GM18867 (cell line): Measurements from ENCODE around the gene PIK3IP1.
"Not testable (repeated sequence)": the region's sequence is repeated elsewhere in the genome, so short reads cannot be mapped to it uniquely, and the experiment has no call there.

Experiments used
- ATAC-seq: cut with Tn5 transposase; IDR thresholded peaks from one replicate; pipeline ENCODE4 v1.9.1; 2021; ENCODE audit warnings: mild to moderate bottlenecking, moderate library complexity; ENCODE audit not compliant: unreplicated experiment

Gene PIK3IP1

DNA sequence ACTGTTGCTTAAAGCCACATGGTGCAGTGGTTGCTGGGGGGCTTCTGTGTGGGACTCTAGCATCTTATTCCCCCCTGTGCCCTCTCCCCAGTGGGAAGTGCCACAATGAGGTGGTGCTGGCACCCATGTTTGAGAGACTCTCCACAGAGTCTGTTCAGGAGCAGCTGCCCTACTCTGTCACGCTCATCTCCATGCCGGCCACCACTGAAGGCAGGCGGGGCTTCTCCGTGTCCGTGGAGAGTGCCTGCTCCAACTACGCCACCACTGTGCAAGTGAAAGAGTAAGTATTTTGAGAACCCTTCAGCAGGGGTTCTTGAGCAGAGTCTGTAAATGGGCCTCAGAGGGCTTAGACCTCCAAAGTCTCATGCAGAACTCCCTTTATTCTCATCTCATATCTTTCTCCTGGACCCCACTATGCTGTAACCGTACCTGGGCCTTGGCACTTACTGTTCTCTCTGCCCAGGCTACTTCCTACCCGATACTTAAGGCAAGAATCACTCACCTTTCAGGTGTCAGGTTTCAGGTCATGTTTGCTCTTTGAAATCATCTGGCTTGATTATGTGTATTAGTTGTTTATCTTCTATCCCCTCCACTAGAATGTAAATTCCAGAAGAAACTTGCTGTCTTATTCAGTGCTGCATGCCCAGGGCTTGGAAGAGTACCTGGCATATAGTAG lies 32.4 kb downstream of the PIK3IP1 start:
- no peak for ATAC-seq

DNA sequence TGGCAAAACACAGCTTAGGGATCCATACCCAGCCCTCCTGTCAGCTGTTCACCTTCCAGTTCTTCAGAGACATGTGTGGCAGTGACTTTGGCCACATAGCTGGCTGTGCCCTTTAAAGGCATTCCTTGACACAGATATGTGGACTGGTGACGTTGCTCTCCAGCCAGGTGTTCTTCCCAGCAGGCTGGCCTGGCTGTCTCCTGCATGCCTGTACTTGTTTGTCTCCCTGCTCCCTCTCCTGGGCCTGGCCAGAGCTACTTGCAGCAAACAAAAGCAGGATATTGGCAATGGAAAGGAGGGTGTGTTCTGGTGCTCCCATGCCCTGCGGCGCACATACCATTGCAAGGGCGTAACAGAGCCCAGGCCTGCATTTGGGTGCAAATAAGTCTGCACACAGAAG lies 38.3 kb downstream of the PIK3IP1 start:
- ATAC-seq, result no peak

- no peak for ATAC-seq
Observed at GRCh38 chr22:31250740-31251600, 41.3 kb downstream of the PIK3IP1 start.

- no peak for ATAC-seq
Observed at GRCh38 chr22:31248965-31249958, 43.0 kb downstream of the PIK3IP1 start.

DNA sequence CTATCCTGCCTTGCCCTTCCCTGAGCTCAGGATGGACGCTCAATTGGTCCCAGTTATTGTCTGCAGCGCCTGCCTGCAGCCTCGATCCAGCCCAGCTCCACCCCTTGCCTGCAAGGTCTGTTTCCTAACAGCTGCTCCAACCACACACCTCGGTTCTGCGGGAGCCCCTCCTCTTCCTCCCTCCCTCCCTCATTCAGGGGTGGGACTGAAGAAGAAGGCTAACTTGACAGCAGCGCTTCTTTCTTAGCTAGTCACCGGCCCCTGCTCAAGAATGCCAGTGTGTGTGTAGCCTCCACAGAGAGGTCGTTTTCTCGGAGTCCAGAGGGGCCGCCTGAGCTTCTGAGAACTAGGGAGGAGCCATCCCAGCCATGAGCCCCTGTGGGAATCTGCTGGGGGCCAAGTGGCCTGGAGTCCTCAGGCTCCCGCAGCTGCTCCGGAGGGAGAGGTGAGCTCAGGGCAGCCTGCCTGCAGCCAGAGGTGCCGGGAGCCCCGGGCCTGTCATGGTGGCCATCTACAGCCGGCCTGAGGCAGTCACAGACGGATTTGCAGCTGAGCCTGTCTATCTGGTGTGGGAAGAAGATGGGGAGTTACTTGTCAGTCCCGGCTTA lies 44.0 kb downstream of the PIK3IP1 start:
- ATAC-seq, result no peak

GRCh38 chr22:31247726-31248125 lies 44.6 kb downstream of the PIK3IP1 start:
- no peak for ATAC-seq

DNA sequence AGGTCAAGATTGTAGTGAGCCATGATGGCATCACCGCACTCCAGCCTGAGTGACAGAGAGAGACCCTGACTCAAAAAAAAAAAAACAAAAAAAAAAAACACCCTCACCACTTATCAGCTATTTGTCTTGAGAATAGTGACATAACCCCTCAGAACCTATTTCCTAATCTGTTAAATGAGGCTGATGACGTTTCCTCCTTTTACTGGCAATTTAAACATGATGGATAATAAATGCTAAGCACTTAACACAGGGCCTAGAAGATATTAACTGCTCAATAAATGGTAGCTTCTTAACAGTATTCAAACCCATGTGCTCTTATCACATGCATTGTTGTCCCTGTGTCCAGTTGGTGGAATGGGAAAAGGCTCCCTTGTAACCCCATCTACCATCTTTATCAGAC lies 45.6 kb downstream of the PIK3IP1 start:
- ATAC-seq, result no peak

GRCh38 chr22:31245998-31246397 lies 46.3 kb downstream of the PIK3IP1 start:
- not testable (repeated sequence) for ATAC-seq

GRCh38 chr22:31244943-31245451 lies 47.3 kb downstream of the PIK3IP1 start:
- no peak for ATAC-seq

- ATAC-seq, result no peak
Observed at GRCh38 chr22:31244046-31244942, 48.0 kb downstream of the PIK3IP1 start.

GRCh38 chr22:31243339-31244045 lies 48.8 kb downstream of the PIK3IP1 start:
- ATAC-seq, result no peak

DNA sequence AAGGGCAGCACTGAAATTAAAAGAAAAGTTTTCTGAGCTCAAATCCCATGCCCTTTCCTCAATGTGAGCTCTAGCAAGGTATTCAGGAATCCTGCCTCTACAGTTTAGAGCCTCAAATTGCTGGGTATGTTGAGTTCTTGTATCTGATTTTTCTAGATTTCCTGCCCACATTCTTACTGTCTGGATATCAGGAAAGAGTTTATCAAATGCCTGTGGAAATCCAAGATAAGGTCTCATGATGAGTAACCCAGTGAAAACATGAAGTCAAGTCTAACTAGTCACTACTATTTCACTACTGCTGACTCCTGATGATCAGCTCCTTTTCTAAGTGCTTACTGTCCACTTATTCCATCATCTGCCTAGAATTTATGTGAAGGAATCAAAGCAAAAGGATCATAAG lies 50.4 kb downstream of the PIK3IP1 start:
- no peak for ATAC-seq

DNA sequence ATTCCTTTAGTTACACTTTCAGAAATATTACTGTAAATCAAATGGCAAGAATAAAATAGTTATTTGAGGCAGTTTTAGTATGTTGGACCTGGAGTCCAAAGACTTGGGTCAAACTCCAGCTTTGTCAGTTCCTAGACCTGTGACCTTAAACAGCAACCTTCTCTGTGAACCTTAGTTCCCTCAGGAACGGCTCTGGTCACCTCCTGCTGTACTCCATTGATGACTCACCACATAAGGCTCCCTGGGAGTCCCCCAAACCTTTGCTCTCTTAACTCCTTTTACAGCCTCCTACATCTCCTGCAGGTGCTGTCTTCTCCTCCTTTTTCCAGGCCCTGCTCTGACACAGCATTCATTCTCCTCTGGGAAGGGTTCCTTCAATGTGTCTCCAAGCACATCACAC lies 51.1 kb downstream of the PIK3IP1 start:
- no peak for ATAC-seq

GRCh38 chr22:31239771-31240370 lies 52.4 kb downstream of the PIK3IP1 start:
- ATAC-seq, result no peak

DNA sequence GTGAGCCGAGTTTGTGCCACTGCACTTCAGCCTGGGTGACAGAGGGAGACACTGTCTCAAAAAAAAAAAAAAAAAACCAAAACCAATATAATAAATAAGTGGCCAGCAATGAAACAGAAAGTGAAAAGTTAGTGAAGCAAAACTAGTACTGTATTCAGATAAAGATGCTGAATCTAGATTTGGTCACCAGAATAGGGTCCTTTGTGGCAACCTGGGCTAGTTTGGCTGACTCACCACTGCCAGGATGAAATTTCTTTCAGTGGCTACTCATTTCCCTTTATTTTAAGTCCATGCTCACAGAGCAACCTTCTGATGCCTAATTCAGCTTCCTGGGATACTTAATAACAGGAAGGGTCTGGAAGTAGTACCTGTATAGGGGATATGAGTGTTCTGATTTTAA lies 54.2 kb downstream of the PIK3IP1 start:
- peak; percentile 62 for ATAC-seq

DNA sequence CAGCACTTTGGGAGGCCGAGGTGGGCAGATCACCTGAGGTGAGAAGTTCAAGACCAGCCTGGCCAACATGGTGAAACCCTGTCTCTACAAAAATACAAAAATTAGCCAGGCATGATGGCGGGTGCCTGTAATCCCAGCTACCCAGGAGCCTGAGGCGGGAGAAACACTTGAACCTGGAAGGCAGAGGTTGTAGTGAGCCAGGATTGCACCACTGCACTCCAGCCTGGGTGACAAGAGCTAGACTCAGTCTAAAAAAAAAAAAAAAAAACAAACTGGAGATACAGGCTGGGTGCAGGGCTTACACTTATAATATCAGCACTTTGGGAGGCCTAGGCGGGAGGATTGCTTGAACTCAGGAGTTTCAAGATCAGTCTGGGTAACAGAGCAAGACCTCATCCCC lies 56.2 kb downstream of the PIK3IP1 start:
- not testable (repeated sequence) for ATAC-seq

GRCh38 chr22:31235081-31235480 lies 57.2 kb downstream of the PIK3IP1 start:
- ATAC-seq, result no peak

- no peak for ATAC-seq
Observed at GRCh38 chr22:31233001-31233400, 59.3 kb downstream of the PIK3IP1 start.
